HL-60 (cell line): Measurements from ENCODE around the gene VASP.

Experiments
- DNase-seq, 2 experiments: peaks; one replicate each; pipeline ENCODE4 v3.0.0-alpha.2; 2010 to 2020; ENCODE audit warnings: low read depth in 1 of 2, low spot score in 1 of 2
- H3K27ac ChIP-seq: fragments of 250-450 bp; sonication (Bioruptor Pico); replicated peaks from 2 replicates; pipeline ENCODE4 v1.5.1; 2020; ENCODE audit warnings: mild to moderate bottlenecking, moderate library complexity
- H3K27me3 ChIP-seq: fragments of 250-450 bp; sonication (Bioruptor Pico); 2 replicates; pipeline ENCODE4 v1.5.1; 2021; ENCODE audit warnings: mild to moderate bottlenecking, moderate library complexity; ENCODE audit not compliant: insufficient read depth, poor library complexity, severe bottlenecking
- H3K4me3 ChIP-seq: replicated peaks from 2 replicates; pipeline ENCODE4 v1.5.1; 2011; ENCODE audit warnings: mild to moderate bottlenecking, control low read depth, low read length; ENCODE audit not compliant: insufficient read depth
- CTCF ChIP-seq: IDR thresholded peaks from one replicate; pipeline ENCODE4 v1.5.1; 2011; ENCODE audit warnings: low read length, control low read depth, inconsistent platforms; ENCODE audit not compliant: insufficient read depth
- GABPA ChIP-seq: IDR thresholded peaks from 2 replicates; pipeline ENCODE4 v1.6.1; 2012; ENCODE audit warnings: low read depth
- POLR2AphosphoS5 ChIP-seq: IDR thresholded peaks from 2 replicates; pipeline ENCODE4 v1.6.1; 2012; ENCODE audit warnings: low read depth
- REST ChIP-seq: IDR thresholded peaks from 2 replicates; pipeline ENCODE4 v1.6.1; 2012; ENCODE audit warnings: low read depth; ENCODE audit not compliant: insufficient replicate concordance
- SPI1 ChIP-seq: IDR thresholded peaks from 2 replicates; pipeline ENCODE4 v1.6.1; 2012; ENCODE audit warnings: low read depth, mild to moderate bottlenecking, borderline replicate concordance

Gene VASP

DNA sequence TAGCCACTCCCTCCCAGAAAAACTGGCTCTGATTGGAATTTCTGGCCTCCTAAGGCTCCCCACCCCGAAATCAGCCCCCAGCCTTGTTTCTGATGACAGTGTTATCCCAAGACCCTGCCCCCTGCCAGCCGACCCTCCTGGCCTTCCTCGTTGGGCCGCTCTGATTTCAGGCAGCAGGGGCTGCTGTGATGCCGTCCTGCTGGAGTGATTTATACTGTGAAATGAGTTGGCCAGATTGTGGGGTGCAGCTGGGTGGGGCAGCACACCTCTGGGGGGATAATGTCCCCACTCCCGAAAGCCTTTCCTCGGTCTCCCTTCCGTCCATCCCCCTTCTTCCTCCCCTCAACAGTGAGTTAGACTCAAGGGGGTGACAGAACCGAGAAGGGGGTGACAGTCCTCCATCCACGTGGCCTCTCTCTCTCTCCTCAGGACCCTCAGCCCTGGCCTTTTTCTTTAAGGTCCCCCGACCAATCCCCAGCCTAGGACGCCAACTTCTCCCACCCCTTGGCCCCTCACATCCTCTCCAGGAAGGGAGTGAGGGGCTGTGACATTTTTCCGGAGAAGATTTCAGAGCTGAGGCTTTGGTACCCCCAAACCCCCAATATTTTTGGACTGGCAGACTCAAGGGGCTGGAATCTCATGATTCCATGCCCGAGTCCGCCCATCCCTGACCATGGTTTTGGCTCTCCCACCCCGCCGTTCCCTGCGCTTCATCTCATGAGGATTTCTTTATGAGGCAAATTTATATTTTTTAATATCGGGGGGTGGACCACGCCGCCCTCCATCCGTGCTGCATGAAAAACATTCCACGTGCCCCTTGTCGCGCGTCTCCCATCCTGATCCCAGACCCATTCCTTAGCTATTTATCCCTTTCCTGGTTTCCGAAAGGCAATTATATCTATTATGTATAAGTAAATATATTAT is 33.3 kb upstream of the VASP start:
- Histone ChIP-seq H3K27me3 (no peaks in the 10 kb centered on the region), H3K27ac (no peak overlapping the region), H3K4me3 (no peak overlapping the region)
- DNase-seq = no peak
- TF ChIP-seq SPI1 = no peak
- no peak for TF ChIP-seq REST
- no peak for TF ChIP-seq GABPA
- peak; percentile 55; the same call in 1 of the 2 replicates for TF ChIP-seq POLR2AphosphoS5
- no peak for TF ChIP-seq CTCF

DNA sequence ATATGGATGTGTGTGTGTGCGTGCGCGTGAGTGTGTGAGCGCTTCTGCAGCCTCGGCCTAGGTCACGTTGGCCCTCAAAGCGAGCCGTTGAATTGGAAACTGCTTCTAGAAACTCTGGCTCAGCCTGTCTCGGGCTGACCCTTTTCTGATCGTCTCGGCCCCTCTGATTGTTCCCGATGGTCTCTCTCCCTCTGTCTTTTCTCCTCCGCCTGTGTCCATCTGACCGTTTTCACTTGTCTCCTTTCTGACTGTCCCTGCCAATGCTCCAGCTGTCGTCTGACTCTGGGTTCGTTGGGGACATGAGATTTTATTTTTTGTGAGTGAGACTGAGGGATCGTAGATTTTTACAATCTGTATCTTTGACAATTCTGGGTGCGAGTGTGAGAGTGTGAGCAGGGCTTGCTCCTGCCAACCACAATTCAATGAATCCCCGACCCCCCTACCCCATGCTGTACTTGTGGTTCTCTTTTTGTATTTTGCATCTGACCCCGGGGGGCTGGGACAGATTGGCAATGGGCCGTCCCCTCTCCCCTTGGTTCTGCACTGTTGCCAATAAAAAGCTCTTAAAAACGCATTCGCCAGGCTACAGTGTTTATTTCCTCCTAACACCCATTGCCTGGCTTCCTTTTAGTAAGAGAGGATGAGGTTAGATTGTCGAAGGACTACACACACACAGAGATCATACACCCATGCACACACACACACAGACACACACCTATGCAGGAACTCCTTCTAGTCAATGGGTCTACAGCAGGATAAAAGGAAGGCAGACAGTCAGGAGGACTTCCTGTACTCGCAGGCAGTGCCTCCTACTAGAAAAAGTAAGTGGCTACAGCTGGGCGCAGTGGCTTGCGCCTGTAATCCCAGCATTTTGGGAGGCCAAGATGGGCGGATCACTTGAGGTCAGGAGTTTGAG is 32.4 kb upstream of the VASP start:
- no peaks in the 10 kb centered on the region for H3K27me3 ChIP-seq
- TF ChIP-seq POLR2AphosphoS5 (peak; percentile 36; the same call in 1 of the 2 replicates), GABPA (no peak)
- H3K27ac ChIP-seq = no peak overlapping the region
- no peak overlapping the region for H3K4me3 ChIP-seq
- DNase-seq = no peak

GRCh38 chr19:45475537-45476291 is 31.6 kb upstream of the VASP start:
- Histone ChIP-seq H3K27ac (no peak overlapping the region), H3K27me3 (no peaks in the 10 kb centered on the region), H3K4me3 (no peak overlapping the region)
- TF ChIP-seq CTCF (no peak), REST (no peak), POLR2AphosphoS5 (no peak), GABPA (no peak), SPI1 (no peak)
- no peak for DNase-seq
